Cerebellar nuclear complex (tissue), 1 donor: ENCODE results near the gene FASTKD2.
A peak's percentile ranks its signal among the peaks of the same experiment; 100 is the strongest.

Experiments used
- DNase-seq, 2 experiments: peaks; one replicate each; lab custom pipeline; 2025; lab: John Stamatoyannopoulos, UW

FASTKD2 gene

GRCh38 chr2:206765242-206766056, at the start of gene FASTKD2, which contains the start of gene MDH1B:
TSS of gene FASTKD2 (plus strand) at chr2:206765606. CDS start at chr2:206766694, 1,088 bp downstream.
TSS of gene MDH1B (minus strand) at chr2:206765328. CDS start at chr2:206765271, 57 bp downstream.
- peak; percentile 37 to 78 for DNase-seq

GRCh38 chr2:206716623-206717022, 48.8 kb upstream of the FASTKD2 start:
- no peak for DNase-seq

GRCh38 chr2:206718296-206718695, 47.1 kb upstream of the FASTKD2 start, which contains the start of gene DYTN:
TSS of gene DYTN (minus strand) at chr2:206718396. CDS start at chr2:206718279, 117 bp downstream.
- no peak for DNase-seq

GRCh38 chr2:206721256-206721920, 44.0 kb upstream of the FASTKD2 start:
- no peak for DNase-seq

GRCh38 chr2:206723288-206723687, 42.1 kb upstream of the FASTKD2 start:
- DNase-seq = no peak

- DNase-seq = no peak
Observed at GRCh38 chr2:206727287-206727686, 38.1 kb upstream of the FASTKD2 start.

GRCh38 chr2:206728277-206729199, 36.9 kb upstream of the FASTKD2 start:
- no peak for DNase-seq

GRCh38 chr2:206733341-206733740, 32.1 kb upstream of the FASTKD2 start:
- DNase-seq = no peak

GRCh38 chr2:206736935-206737334, 28.5 kb upstream of the FASTKD2 start:
- no peak for DNase-seq

GRCh38 chr2:206739271-206739670, 26.1 kb upstream of the FASTKD2 start:
- no peak for DNase-seq

- no peak for DNase-seq
Observed at GRCh38 chr2:206740800-206741199, 24.6 kb upstream of the FASTKD2 start.

GRCh38 chr2:206756816-206757215, 8.6 kb upstream of the FASTKD2 start:
- no peak for DNase-seq

- DNase-seq = no peak
Observed at GRCh38 chr2:206764673-206765241, 649 bp upstream of the FASTKD2 start.

- no peak for DNase-seq
Observed at GRCh38 chr2:206766057-206766930, 888 bp downstream of the FASTKD2 start.

- DNase-seq = no peak
Observed at GRCh38 chr2:206774871-206775270, 9.5 kb downstream of the FASTKD2 start.

- DNase-seq = no peak
Observed at GRCh38 chr2:206776432-206776831, 11.0 kb downstream of the FASTKD2 start.

GRCh38 chr2:206780671-206781070, 15.3 kb downstream of the FASTKD2 start:
- no peak for DNase-seq

- DNase-seq = no peak
Observed at GRCh38 chr2:206783718-206784117, 18.3 kb downstream of the FASTKD2 start.

GRCh38 chr2:206784559-206785353, 19.4 kb downstream of the FASTKD2 start:
- no peak for DNase-seq
